ENCODE data around the gene ZC3HAV1. TPM values are rescaled to one million over a fixed set of nuclear protein-coding genes. Genes with fewer than 3 reads are reported as not detected.

Gene ZC3HAV1
- total and polyA plus RNA-seq, 9 of the 15 experiments (the other 6 are each of a cell fraction or from before 2014, with no cell fraction given) = 11.9 to 40.5 (median 23.9) TPM

- intact Hi-C loops (cut with micrococcal nuclease) = no loop called here
- H3K4me1 ChIP-seq (replicated peaks in 1 of 2; ENCODE audit: control insufficient read depth in 2 of 2, insufficient read depth in 2 of 2, low read length in 2 of 2) = peaks cover 22 to 30% of the 10 kb centered on the region in 2 experiments
- TF ChIP-seq IFI16 (CRISPR knock-in tag; IDR thresholded peaks at IDR 0.05) = no peak
- TF ChIP-seq ZKSCAN8 (CRISPR knock-in tag; IDR thresholded peaks at IDR 0.05) = 0 out of 2 replicates have a peak, but pooled peaks have one; percentile 47
- peak; percentile 88 for TF ChIP-seq BACH1 (tag; IDR thresholded peaks at IDR 0.05)
- TF ChIP-seq ZNF316 (IDR thresholded peaks at IDR 0.05) = peak; percentile 100
- TF ChIP-seq MAZ (CRISPR knock-in tag; conservative IDR thresholded peaks at IDR 0.05 in 1 of 2, IDR thresholded peaks at IDR 0.05 in 1 of 2) = 0 out of 4 replicates have a peak, but pooled peaks of 1 of the 2 experiments have one; percentile 14
- TF ChIP-seq PRDM10 (IDR thresholded peaks at IDR 0.05; ENCODE audit: partially characterized antibody) = no peak
- peak; percentile 29; the same call in 1 of the 2 replicates for TF ChIP-seq IRF9 (tag; IDR thresholded peaks at IDR 0.05)
- peak; percentile 80; the same call in 1 of the 2 replicates for TF ChIP-seq THRAP3 (IDR thresholded peaks at IDR 0.05; ENCODE audit: borderline replicate concordance)
- TF ChIP-seq SNIP1 (IDR thresholded peaks at IDR 0.05; ENCODE audit: low read depth) = 0 out of 2 replicates have a peak, but pooled peaks have one; percentile 38
- TF ChIP-seq MAFF (IDR thresholded peaks at IDR 0.05; ENCODE audit: low read length) = peak; percentile 97
- no peak; the same call in 1 of the 2 replicates for TF ChIP-seq RAD51 (IDR thresholded peaks at IDR 0.05; ENCODE audit: borderline replicate concordance, low read depth)
- TF ChIP-seq ZHX1 (conservative IDR thresholded peaks at IDR 0.05; ENCODE audit: low read length) = no peak
- TF ChIP-seq ZEB2 (IDR thresholded peaks at IDR 0.05) = 0 out of 2 replicates have a peak, but pooled peaks have one; percentile 20
- 0 out of 2 replicates have a peak, but pooled peaks have one; percentile 29 for TF ChIP-seq GATAD2A (IDR thresholded peaks at IDR 0.05)
- TF ChIP-seq GATAD2B (IDR thresholded peaks at IDR 0.05; ENCODE audit: borderline replicate concordance) = peak; percentile 61; the same call in 1 of the 2 replicates
- TF ChIP-seq NFATC3 (IDR thresholded peaks at IDR 0.05) = peak; percentile 70
These were observed 8.2 kb upstream of the ZC3HAV1 start for GRCh38 chr7:139117599-139118233.

More at GRCh38 chr7:139117599-139118233, 8.2 kb upstream of the ZC3HAV1 start:
- Histone ChIP-seq H3K36me3 (ENCODE audit: control insufficient read depth, insufficient read depth, low read length) (no peaks in the 10 kb centered on the region), H3K27ac (ENCODE audit: extremely low read depth, low read depth, low read length) (peak overlapping the region; percentile 76), H3K9me1 (ENCODE audit: control insufficient read depth, insufficient read depth, low read length) (no peaks in the 10 kb centered on the region), H3K27me3 (ENCODE audit: control insufficient read depth in 2 of 2, insufficient read depth in 2 of 2, low read length in 2 of 2) (no peaks in the 10 kb centered on the region), H2AFZ (ENCODE audit: low read depth, low read length) (peak overlapping the region; percentile 82), H3K79me2 (ENCODE audit: control insufficient read depth, insufficient read depth, low read length) (no peaks in the 10 kb centered on the region), H3K4me2 (ENCODE audit: insufficient read depth, low read length) (peak overlapping the region; percentile 72), H3K9me3 (replicated peaks; ENCODE audit: control insufficient read depth, insufficient read depth, low read depth, low read length) (no peaks in the 10 kb centered on the region; the same call in 1 of the 2 replicates), H4K20me1 (replicated peaks; ENCODE audit: control insufficient read depth, insufficient read depth, low read length) (no peaks in the 10 kb centered on the region), H3K4me3 (no peak overlapping the region), H3K9ac (ENCODE audit: insufficient read depth in 1 of 2, low read depth in 2 of 2, low read length in 2 of 2) (peak overlapping the region in 1 of 2 experiments; percentile 66; a peak in 2 of 4 replicates)
- peak in 2 of 4 experiments; percentile 64 to 77 for DNase-seq (ENCODE audit: extremely low read depth in 1 of 4, low spot score in 3 of 4)
- FAIRE-seq = peak; percentile 71
- no TSS peak for BruUV-seq (replicated peaks)
- peak; percentile 29 for ATAC-seq
- ChIA-PET POLR2A (interaction anchor here (0.5 to 2.3 kb wide), 6 partner anchors 10 to 352 kb away, joined by 3 to 13 read pairs (median 4); a partner anchor contains a TSS), CTCF (ENCODE audit: low intra/inter-chr PET ratio) (no interaction called here)
- in situ Hi-C loops (cut with MboI) = no loop called here
- 28% methylated on average over 5 of the region's 5 CpGs for WGBS (ENCODE audit: insufficient coverage, low coverage, missing lambda C conversion rate)

Data from K562 (cell line).